Fibroblast of lung (primary cell): ENCODE data around the gene OTUD7B.

Experiments
- CTCF ChIP-seq, 2 donors: IDR thresholded peaks in 1 of 2; conservative IDR thresholded peaks in 1 of 2; 1 replicate in 1 of 2; 2 replicates in 1 of 2; pipeline ENCODE4 v1.5.1; 2011 to 2012; ENCODE audit warnings: low read length in 2 of 2, control low read depth in 1 of 2, inconsistent platforms in 1 of 2, low read depth in 1 of 2, mild to moderate bottlenecking in 1 of 2
- EZH2 ChIP-seq: IDR thresholded peaks from 2 replicates; pipeline ENCODE4 v1.5.1; 2012; ENCODE audit warnings: low read length, control low read depth, mild to moderate bottlenecking; ENCODE audit errors: missing control alignments

- no peak for TF ChIP-seq CTCF (conservative IDR thresholded peaks at IDR 0.05 in 1 of 2, IDR thresholded peaks at IDR 0.05 in 1 of 2; ENCODE audit: low read depth in 1 of 2, low read length in 2 of 2)
- TF ChIP-seq EZH2 = no peak
These were observed 7.6 kb upstream of the OTUD7B start for GRCh38 chr1:150018165-150018564.
